ENCODE measurements around the gene MAST4.

The MAST4 gene

DNA sequence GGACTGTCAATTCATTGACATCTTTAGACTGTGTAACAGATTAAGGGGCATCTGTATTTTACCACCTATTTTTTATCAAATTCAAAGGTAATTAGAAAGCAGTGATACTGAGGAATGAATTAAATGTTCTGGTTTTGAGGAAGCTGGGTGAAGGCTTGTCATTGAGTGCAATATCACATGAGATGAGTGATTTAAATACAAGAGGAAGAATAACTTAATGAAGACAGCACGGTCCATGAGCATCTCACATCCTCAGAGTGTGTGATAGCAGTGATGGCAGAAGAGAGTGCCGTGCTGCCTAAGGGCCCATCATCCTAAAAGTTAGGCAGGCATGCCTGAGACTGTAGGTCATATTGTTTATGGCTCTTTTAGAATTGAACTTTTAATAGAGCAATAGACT lies 263.3 kb downstream of the MAST4 start:
- Histone ChIP-seq H3K36me3 (ENCODE audit: control insufficient read depth, insufficient read depth, low read length) (no peaks in the 10 kb centered on the region), H3K79me2 (peaks cover 25% of the 10 kb centered on the region), H3K4me3 (ENCODE audit: low read depth, low read length) (peak overlapping the region; percentile 38), H3K9me3 (ENCODE audit: control insufficient read depth, low read length) (no peaks in the 10 kb centered on the region), H3K27ac (peak overlapping the region; percentile 98), H3K9ac (no peak overlapping the region), H2AFZ (no peak overlapping the region), H3K4me1 (peaks cover 74% of the 10 kb centered on the region), H3K4me2 (ENCODE audit: low read length) (no peak overlapping the region), H3K27me3 (ENCODE audit: control insufficient read depth, insufficient read depth, low read length) (no peaks in the 10 kb centered on the region)
- TF ChIP-seq, protein P1, sequence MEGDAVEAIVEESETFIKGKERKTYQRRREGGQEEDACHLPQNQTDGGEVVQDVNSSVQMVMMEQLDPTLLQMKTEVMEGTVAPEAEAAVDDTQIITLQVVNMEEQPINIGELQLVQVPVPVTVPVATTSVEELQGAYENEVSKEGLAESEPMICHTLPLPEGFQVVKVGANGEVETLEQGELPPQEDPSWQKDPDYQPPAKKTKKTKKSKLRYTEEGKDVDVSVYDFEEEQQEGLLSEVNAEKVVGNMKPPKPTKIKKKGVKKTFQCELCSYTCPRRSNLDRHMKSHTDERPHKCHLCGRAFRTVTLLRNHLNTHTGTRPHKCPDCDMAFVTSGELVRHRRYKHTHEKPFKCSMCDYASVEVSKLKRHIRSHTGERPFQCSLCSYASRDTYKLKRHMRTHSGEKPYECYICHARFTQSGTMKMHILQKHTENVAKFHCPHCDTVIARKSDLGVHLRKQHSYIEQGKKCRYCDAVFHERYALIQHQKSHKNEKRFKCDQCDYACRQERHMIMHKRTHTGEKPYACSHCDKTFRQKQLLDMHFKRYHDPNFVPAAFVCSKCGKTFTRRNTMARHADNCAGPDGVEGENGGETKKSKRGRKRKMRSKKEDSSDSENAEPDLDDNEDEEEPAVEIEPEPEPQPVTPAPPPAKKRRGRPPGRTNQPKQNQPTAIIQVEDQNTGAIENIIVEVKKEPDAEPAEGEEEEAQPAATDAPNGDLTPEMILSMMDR (IDR thresholded peaks at IDR 0.05): no peak

DNA sequence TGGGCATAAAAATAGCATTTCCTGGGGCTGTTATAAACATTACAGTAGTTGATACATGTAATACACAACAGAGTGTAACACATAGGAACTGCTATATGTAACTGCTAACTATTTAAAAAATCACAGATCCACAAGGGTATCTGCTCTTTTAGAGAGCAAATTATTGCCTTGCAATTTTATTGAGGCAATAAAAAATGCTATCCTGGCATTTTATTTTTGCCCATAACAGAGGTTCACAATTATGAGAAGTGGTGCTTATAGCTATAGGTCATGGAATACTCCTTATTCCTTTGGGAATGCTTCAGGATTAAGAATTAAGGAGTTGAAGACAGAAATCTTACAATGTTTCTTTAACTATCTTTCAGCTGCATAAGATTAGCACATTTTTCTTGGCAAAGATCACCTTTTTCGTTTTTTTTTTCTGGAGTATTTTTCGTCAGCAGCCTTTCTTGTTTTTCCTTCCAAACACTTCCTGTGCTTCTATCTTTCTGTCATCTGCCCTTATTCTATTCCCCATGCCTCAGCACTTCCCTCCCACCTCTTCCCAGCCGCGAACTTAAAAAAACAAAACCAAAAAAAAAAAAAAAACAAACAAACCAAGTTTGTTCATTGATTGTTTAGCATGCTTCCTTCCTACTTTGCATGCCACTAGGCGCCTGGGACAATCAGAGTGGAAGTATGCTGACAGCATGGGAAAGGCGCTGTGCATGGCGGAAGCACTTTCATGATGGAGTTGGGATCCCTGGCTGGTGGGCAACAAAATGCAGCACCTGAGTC lies 264.2 kb downstream of the MAST4 start:
- Histone ChIP-seq H3K36me3 (ENCODE audit: control insufficient read depth, insufficient read depth, low read length) (no peaks in the 10 kb centered on the region), H2AFZ (no peak overlapping the region), H3K4me1 (peaks cover 72% of the 10 kb centered on the region), H3K9me3 (ENCODE audit: control insufficient read depth, low read length) (no peaks in the 10 kb centered on the region), H3K27ac (peak overlapping the region; percentile 98), H3K4me2 (ENCODE audit: low read length) (peak overlapping the region; percentile 77), H3K4me3 (ENCODE audit: low read depth, low read length) (peak overlapping the region; percentile 38), H3K27me3 (ENCODE audit: control insufficient read depth, insufficient read depth, low read length) (no peaks in the 10 kb centered on the region), H3K79me2 (peaks cover 21% of the 10 kb centered on the region), H3K9ac (no peak overlapping the region)
- TF ChIP-seq, protein P1 (IDR thresholded peaks at IDR 0.05): no peak

- no peaks in the 10 kb centered on the region for H3K9me3 ChIP-seq (ENCODE audit: control insufficient read depth, low read length)
- H3K4me2 ChIP-seq (ENCODE audit: low read length): peak overlapping the region; percentile 8
- H3K27me3 ChIP-seq (ENCODE audit: control insufficient read depth, insufficient read depth, low read length): no peaks in the 10 kb centered on the region
- H3K36me3 ChIP-seq (ENCODE audit: control insufficient read depth, insufficient read depth, low read length): no peaks in the 10 kb centered on the region
- H3K79me2 ChIP-seq: peaks cover 17% of the 10 kb centered on the region
- peak overlapping the region; percentile 98 for H3K27ac ChIP-seq
- H3K4me3 ChIP-seq (ENCODE audit: low read depth, low read length): no peak overlapping the region
- TF ChIP-seq, protein P1 (IDR thresholded peaks at IDR 0.05): peak; percentile 14
- H3K4me1 ChIP-seq: peaks cover 65% of the 10 kb centered on the region
- no peak overlapping the region for H2AFZ ChIP-seq
- no peak overlapping the region for H3K9ac ChIP-seq
Observed at GRCh38 chr5:66861402-66861801, 265.2 kb downstream of the MAST4 start.

GRCh38 chr5:66862020-66862419 lies 265.8 kb downstream of the MAST4 start:
- peak overlapping the region; percentile 8 for H3K4me2 ChIP-seq (ENCODE audit: low read length)
- H2AFZ ChIP-seq: no peak overlapping the region
- TF ChIP-seq, protein P1 (IDR thresholded peaks at IDR 0.05): no peak
- H3K4me1 ChIP-seq: peaks cover 60% of the 10 kb centered on the region
- no peaks in the 10 kb centered on the region for H3K27me3 ChIP-seq (ENCODE audit: control insufficient read depth, insufficient read depth, low read length)
- peaks cover 17% of the 10 kb centered on the region for H3K79me2 ChIP-seq
- no peaks in the 10 kb centered on the region for H3K36me3 ChIP-seq (ENCODE audit: control insufficient read depth, insufficient read depth, low read length)
- H3K4me3 ChIP-seq (ENCODE audit: low read depth, low read length): no peak overlapping the region
- H3K9ac ChIP-seq: no peak overlapping the region
- peak overlapping the region; percentile 98 for H3K27ac ChIP-seq
- H3K9me3 ChIP-seq (ENCODE audit: control insufficient read depth, low read length): no peaks in the 10 kb centered on the region
